NCI-H2107 treated with DMSO at 0.1 percent for 48 hours (cell line): ENCODE results near the gene FYN.

ENCODE experiments used
- DNase-seq: peaks from one replicate; lab custom pipeline; 2025; ENCODE audit not compliant: unreplicated experiment; lab: John Stamatoyannopoulos, UW

The FYN gene

GRCh38 chr6:111612379-111612778 lies 260.9 kb downstream of the FYN start:
- DNase-seq = no peak

- DNase-seq = no peak
Observed at GRCh38 chr6:111610548-111611172, 262.6 kb downstream of the FYN start.
